T47D (cell line): ENCODE results near the gene FNDC3B.

ENCODE experiments used
- DNase-seq, 2 experiments: peaks; one replicate each; pipeline versions ENCODE4 v3.0.0 to v3.0.0-alpha.2; 2011 to 2012; ENCODE audit warnings: low read depth in 1 of 2, low spot score in 1 of 2
- JUND ChIP-seq: IDR thresholded peaks from 2 replicates; pipeline ENCODE4 v1.6.1; 2012; ENCODE audit warnings: low read depth
- in situ Hi-C: cut with HindIII; loops from 2 replicates; pipeline ENCODE4 v1.10.0; 2016; ENCODE audit warnings: low sequenced_read_pairs, low pct_unique_long_range_greater_than_20kb

The FNDC3B gene

GRCh38 chr3:172156586-172156955 is 117.2 kb downstream of the FNDC3B start:
- TF ChIP-seq JUND: no peak; the same call in none of the 2 replicates
- in situ Hi-C loops: no loop called here
- DNase-seq: no peak

GRCh38 chr3:172157564-172158258 is 118.3 kb downstream of the FNDC3B start:
- no peak for TF ChIP-seq JUND

GRCh38 chr3:172158741-172159140 is 119.4 kb downstream of the FNDC3B start:
- TF ChIP-seq JUND: no peak
- DNase-seq: no peak
- in situ Hi-C loops: no loop called here

More at GRCh38 chr3:172157564-172158258, 118.3 kb downstream of the FNDC3B start:
- in situ Hi-C loops: no loop called here
- no peak for DNase-seq

GRCh38 chr3:172159376-172159775 is 120.0 kb downstream of the FNDC3B start:
- in situ Hi-C loops: no loop called here
- DNase-seq: no peak
- no peak for TF ChIP-seq JUND

GRCh38 chr3:172159962-172160538 is 120.7 kb downstream of the FNDC3B start:
- no peak for TF ChIP-seq JUND
- no peak for DNase-seq
- in situ Hi-C loops: no loop called here

GRCh38 chr3:172161133-172161789 is 121.9 kb downstream of the FNDC3B start:
- TF ChIP-seq JUND: no peak
- no peak for DNase-seq
- in situ Hi-C loops: no loop called here

GRCh38 chr3:172161959-172162358 is 122.6 kb downstream of the FNDC3B start:
- TF ChIP-seq JUND: no peak
- no peak for DNase-seq
- in situ Hi-C loops: no loop called here

GRCh38 chr3:172163320-172163719 is 123.9 kb downstream of the FNDC3B start:
- DNase-seq: no peak
- TF ChIP-seq JUND: no peak

GRCh38 chr3:172164620-172165362 is 125.4 kb downstream of the FNDC3B start:
- no peak for TF ChIP-seq JUND
- in situ Hi-C loops: no loop called here
- no peak for DNase-seq

More at GRCh38 chr3:172163320-172163719, 123.9 kb downstream of the FNDC3B start:
- in situ Hi-C loops: no loop called here

- in situ Hi-C loops: no loop called here
- no peak for TF ChIP-seq JUND
- no peak for DNase-seq
Observed at GRCh38 chr3:172166261-172166660, 126.9 kb downstream of the FNDC3B start.

- no peak for TF ChIP-seq JUND
- in situ Hi-C loops: no loop called here
- DNase-seq: no peak
Observed at GRCh38 chr3:172166890-172167289, 127.5 kb downstream of the FNDC3B start.

GRCh38 chr3:172167892-172168648 is 128.7 kb downstream of the FNDC3B start:
- no peak for DNase-seq
- no peak for TF ChIP-seq JUND
- in situ Hi-C loops: no loop called here
